HG03469 (cell line): ENCODE measurements around the gene PPP4R4.
A peak's percentile ranks its signal among the peaks of the same experiment; 100 is the strongest.

Experiments used
- ATAC-seq: cut with Tn5 transposase; IDR thresholded peaks from one replicate; pipeline ENCODE4 v1.9.1; 2021; ENCODE audit warnings: mild to moderate bottlenecking, moderate library complexity, moderate number of reproducible peaks; ENCODE audit not compliant: unreplicated experiment

PPP4R4 gene, protein sequence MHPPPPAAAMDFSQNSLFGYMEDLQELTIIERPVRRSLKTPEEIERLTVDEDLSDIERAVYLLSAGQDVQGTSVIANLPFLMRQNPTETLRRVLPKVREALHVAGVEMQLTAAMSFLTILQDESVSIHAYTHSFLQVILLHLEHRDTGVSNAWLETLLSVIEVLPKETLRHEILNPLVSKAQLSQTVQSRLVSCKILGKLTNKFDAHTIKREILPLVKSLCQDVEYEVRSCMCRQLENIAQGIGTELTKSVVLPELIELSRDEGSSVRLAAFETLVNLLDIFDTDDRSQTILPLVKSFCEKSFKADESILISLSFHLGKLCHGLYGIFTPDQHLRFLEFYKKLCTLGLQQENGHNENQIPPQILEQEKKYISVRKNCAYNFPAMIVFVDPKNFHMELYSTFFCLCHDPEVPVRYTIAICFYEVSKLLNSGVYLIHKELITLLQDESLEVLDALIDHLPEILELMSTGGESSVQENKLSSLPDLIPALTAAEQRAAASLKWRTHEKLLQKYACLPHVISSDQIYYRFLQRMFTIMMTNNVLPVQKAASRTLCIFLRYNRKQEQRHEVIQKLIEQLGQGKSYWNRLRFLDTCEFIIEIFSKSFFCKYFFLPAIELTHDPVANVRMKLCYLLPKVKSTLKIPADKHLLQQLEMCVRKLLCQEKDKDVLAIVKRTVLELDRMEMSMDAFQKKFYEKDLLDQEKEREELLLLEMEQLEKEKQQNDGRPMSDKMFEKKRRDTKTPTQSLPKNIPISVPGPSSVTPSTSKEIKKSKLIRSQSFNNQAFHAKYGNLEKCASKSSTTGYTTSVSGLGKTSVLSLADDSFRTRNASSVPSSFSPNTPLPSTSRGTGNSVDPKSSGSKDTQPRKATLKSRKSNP

GRCh38 chr14:94173885-94174603 lies at the start of gene PPP4R4:
TSS of gene PPP4R4 (plus strand) at chr14:94174322. CDS start at chr14:94174466, 144 bp downstream.
- ATAC-seq, result peak; percentile 36

- no peak for ATAC-seq
These were observed 49.3 kb upstream of the PPP4R4 start for GRCh38 chr14:94124582-94125377.

- no peak for ATAC-seq
These were observed 48.3 kb upstream of the PPP4R4 start for GRCh38 chr14:94125659-94126418.

DNA sequence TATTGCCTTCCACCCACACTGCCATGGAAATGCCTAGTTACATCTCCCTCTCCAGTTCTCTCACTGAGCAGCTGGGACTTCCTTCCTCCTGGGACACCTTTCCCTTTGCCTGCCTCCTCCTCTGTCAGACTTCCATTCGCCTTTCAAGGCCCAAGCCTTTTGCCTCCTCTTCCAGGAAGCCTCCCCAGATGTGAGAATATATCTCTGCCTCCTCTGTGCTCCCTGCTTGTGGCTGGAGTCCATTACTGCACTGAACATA lies 47.8 kb upstream of the PPP4R4 start:
- no peak for ATAC-seq

GRCh38 chr14:94126800-94127199 lies 47.3 kb upstream of the PPP4R4 start:
- ATAC-seq, result no peak

- ATAC-seq, result no peak
These were observed 46.8 kb upstream of the PPP4R4 start for GRCh38 chr14:94127330-94127729.

- no peak for ATAC-seq
These were observed 45.8 kb upstream of the PPP4R4 start for GRCh38 chr14:94128216-94128839.

DNA sequence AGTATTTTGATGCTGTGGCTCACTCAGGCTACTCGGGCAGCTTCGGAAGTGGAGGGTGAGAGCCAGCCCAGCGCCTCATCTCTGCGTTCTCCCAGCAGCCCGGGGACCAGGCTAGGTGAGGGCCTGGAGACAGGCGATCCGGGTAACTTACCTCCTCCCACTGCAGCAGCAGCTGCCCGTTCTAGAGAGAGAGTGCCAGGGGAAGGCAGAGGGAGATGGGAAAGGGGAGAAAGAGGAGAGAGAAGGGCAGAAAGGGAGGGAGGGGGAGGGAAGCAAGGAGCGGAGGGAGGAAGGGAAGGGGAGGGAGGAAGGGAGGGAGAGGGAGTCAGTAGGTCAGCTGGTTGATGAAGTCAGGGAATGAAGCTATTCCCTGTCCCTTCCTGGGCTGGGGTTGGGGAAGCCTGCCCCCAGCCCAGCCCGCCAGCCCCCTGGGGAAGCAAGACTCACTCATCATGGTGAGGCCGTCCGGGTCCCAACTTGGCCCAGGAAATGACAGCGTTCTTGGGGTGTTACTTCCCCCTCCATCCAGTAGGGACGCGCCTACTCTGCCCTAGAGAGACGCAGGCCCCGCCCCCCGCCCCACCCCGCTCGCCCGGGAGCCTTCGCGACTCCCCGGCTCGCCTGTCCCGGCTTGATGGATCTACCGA lies 44.9 kb upstream of the PPP4R4 start, which contains the start of gene IFI27L2:
Gene IFI27L2, minus strand, starts transcription at position 494 of the 647 bp plus-strand sequence. Its CDS starts 40 bp downstream, at position 454.
- peak; percentile 71 for ATAC-seq

DNA sequence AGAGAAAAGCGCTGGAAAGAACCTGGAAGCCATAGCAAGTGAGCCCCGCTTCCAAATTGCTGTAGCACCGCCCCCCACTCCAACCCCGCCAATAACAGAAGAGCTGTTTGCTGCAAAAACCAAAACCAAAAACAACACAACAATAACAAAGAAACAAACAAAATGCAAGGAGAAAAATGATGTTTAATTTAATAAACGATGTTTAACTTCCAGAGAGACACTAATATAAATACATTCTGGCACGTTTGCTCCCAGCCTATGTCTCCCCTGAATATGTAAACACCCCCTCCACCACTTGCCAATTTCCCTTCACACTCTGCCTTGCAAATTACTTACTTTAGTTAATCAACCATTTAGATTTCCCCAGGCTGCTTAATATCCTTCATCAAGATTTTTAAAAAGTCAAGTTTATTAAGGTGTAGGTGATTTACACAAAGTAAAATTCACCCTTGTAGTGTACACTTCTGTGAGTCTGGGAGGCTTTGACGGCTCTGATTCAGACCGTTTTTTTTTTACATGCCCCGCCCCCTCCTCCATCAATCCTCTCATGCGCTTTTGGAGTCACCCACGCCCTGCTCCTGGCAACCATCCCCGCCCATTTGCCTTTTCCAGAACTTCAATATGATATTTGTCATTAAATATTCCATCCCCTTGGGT lies 44.2 kb upstream of the PPP4R4 start:
- ATAC-seq, result no peak

DNA sequence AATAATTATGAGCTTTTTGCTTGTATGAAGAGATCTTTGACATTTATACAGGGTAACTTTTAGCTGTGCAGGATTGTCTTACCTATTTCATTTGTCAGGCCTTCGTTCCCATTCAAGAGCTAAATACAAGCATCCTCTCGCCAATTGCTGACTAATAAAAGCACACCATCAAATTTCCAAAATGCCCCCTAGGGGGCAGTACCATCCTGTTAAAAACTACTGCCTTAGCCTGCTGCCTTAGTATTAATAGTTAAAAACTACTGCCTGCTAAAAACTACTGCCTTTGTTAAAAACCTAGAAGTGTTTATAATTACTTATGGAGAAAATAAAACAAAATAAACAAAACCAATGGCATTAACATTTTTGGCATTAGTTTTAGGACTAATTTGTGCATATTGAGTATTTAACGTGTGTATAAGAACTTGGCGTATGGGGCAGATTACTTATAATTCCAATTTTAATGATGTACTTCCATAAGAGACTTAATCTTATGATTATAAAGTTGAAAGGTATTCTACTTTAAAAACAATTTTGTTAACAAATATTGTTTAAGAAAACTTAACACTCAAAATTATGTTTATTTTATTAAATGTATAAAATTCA lies 41.7 kb upstream of the PPP4R4 start:
- ATAC-seq, result no peak

- no peak for ATAC-seq
These were observed 38.6 kb upstream of the PPP4R4 start for GRCh38 chr14:94135476-94135875.

GRCh38 chr14:94136575-94137331 lies 37.4 kb upstream of the PPP4R4 start:
- ATAC-seq, result peak; percentile 54

GRCh38 chr14:94138251-94138650 lies 35.9 kb upstream of the PPP4R4 start:
- no peak for ATAC-seq

- ATAC-seq, result no peak
These were observed 35.1 kb upstream of the PPP4R4 start for GRCh38 chr14:94139006-94139405.

DNA sequence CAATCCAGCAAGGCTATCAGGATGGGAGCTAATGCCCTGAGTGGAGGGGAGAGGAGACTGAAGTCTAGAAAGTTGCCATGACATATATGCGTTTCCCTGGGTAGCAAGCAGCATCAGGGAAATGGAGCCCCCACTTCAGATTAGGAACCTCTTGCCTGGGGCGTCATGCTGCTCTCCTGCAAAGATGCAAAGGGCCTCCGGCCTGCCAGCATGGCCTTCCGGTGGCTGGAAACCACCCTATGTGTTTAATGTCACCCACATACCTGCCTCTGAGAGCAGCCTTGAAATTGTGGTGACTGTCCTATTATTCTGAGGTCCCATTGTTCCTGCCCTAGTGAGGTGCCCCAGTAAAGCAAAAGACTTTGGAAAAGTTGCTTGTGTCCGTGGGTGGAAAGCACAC lies 34.7 kb upstream of the PPP4R4 start:
- no peak for ATAC-seq

DNA sequence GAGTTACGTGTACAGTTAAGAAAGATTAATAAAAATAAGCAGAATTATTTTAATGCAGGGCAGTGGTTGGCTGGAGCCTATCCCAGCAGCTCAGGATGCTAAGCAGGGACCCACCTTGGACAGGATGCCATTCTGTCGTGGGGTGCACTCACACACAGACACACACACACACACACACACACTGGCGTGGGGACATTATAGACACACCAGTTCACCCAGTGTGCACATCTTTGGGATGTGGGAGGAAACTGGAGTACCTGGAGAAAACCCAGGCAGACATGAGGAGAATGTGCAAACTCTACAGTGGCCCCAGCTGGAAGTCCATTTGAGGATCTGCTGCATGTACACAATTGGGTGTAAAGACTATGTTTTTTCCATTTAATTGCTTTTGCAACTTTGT lies 31.9 kb upstream of the PPP4R4 start:
- ATAC-seq, result no peak

GRCh38 chr14:94142836-94143235 lies 31.3 kb upstream of the PPP4R4 start:
- ATAC-seq, result no peak
